Gastroesophageal sphincter (tissue), 4 donors: ENCODE measurements around the gene CENATAC. TPM values are rescaled to one million over a fixed set of nuclear protein-coding genes. Genes with fewer than 3 reads are reported as not detected.
"Not testable (repeated sequence)": the region's sequence is repeated elsewhere in the genome, so short reads cannot be mapped to it uniquely, and the experiment has no call there.

Source experiments
- ATAC-seq: fragments of 150-250 bp; one replicate; pipeline ENCODE4 v1.9.1; 2016; ENCODE audit warnings: mild to moderate bottlenecking, moderate library complexity
- H3K27ac ChIP-seq, 4 donors: fragments of 200-600 bp; sonication (generic) in 3 of 4; 1 replicate in 3 of 4; 2 replicates in 1 of 4; pipeline ENCODE4 v1.5.1; 2016 to 2019
- H3K27me3 ChIP-seq: fragments of 200-600 bp; sonication (generic); one replicate; pipeline ENCODE4 v1.5.1; 2019
- H3K36me3 ChIP-seq, 2 donors: fragments of 200-600 bp; sonication (generic); one replicate each; pipeline ENCODE4 v1.5.1; 2019; ENCODE audit warnings: control low read depth in 1 of 2
- H3K4me1 ChIP-seq, 3 donors: fragments of 200-600 bp; sonication (generic); 1 replicate in 2 of 3; 2 replicates in 1 of 3; pipeline ENCODE4 v1.5.1; 2016 to 2019; ENCODE audit warnings: control low read depth in 2 of 3
- H3K4me3 ChIP-seq, 2 donors: fragments of 200-600 bp; sonication (generic); one replicate each; pipeline ENCODE4 v1.5.1; 2019; ENCODE audit warnings: mild to moderate bottlenecking in 1 of 2, moderate library complexity in 1 of 2
- H3K9me3 ChIP-seq, 3 donors: fragments of 200-600 bp; sonication (generic); one replicate each; pipeline ENCODE4 v1.5.1; 2017 to 2019; ENCODE audit warnings: control low read depth in 2 of 3
- CTCF ChIP-seq, 4 experiments: fragments of 200-600 bp in 2 of 4; fragments of 450-650 bp in 2 of 4; sonication (generic) in 1 of 4; IDR thresholded peaks; one replicate each; pipeline ENCODE4 v1.5.1; 2017 to 2019; ENCODE audit warnings: antibody characterized with exemption in 4 of 4, mild to moderate bottlenecking in 2 of 4, moderate library complexity in 2 of 4
- EP300 ChIP-seq: sonication (generic); formaldehyde crosslinking; IDR thresholded peaks from one replicate; pipeline ENCODE4 v1.6.1; 2017; ENCODE audit warnings: antibody characterized with exemption, mild to moderate bottlenecking
- POLR2A ChIP-seq, 2 donors: fragments of 450-650 bp; IDR thresholded peaks; one replicate each; pipeline ENCODE4 v1.6.1; 2017; ENCODE audit warnings: antibody characterized with exemption in 2 of 2, mild to moderate bottlenecking in 2 of 2, moderate library complexity in 1 of 2
- POLR2AphosphoS5 ChIP-seq: sonication (generic); formaldehyde crosslinking; IDR thresholded peaks from one replicate; pipeline ENCODE4 v1.6.1; 2017; ENCODE audit warnings: antibody characterized with exemption
- WGBS, 2 donors: methylation state at CpG; one replicate each; pipeline ENCODE4 v1.1.5; 2018; ENCODE audit warnings: low coverage in 1 of 2; 5-methylcytosine and 5-hydroxymethylcytosine counted together
- total RNA-seq, 4 donors: library from RNA; depleted of rRNA; stranded (reverse); fragments of >200 nt; gene quantifications; one replicate each; pipeline ENCODE4 v1.1.0, GENCODE V29; 2016

The CENATAC gene
- 10 to 100 TPM in 3 of 4 donors, 1 to 10 TPM in 1; 5.8 to 90.3 (median 40.0) TPM for total RNA-seq

- H3K36me3 ChIP-seq = peaks cover 0 to 36% of the 10 kb centered on the region in 2 donors
- peak within 1 kb of the TSS; percentile 85 to 96 (median 94) for H3K27ac ChIP-seq
- peak within 1 kb of the TSS; percentile 78 to 91 for H3K4me3 ChIP-seq
- H3K4me1 ChIP-seq = peaks cover 0 to 46% (median 17%) of the 10 kb centered on the region in 3 donors
- H3K27me3 ChIP-seq = no peaks in the 10 kb centered on the region
- TF ChIP-seq EP300 (no peak), POLR2AphosphoS5 (peak; percentile 83), POLR2A (IDR thresholded peaks at IDR 0.05) (peak; percentile 73 to 81), CTCF (IDR thresholded peaks at IDR 0.05) (no peak)
- peak; percentile 99 for ATAC-seq
- WGBS, 2 donors = 3% methylated on average over 10 of the region's 54 CpGs; no CpG with 5 or more reads in 1 of the 2 donors
- no peaks in the 10 kb centered on the region for H3K9me3 ChIP-seq
These were observed at the start of gene CENATAC for GRCh38 chr11:118997627-118998387. Gene CENATAC, plus strand, starts transcription at chr11:118998138. Its CDS starts 60 bp downstream, at chr11:118998198.

- Histone ChIP-seq H3K36me3 (no peaks in the 10 kb centered on the region), H3K27me3 (peaks cover 15% of the 10 kb centered on the region), H3K4me1 (peaks cover 0 to 8% (median 0%) of the 10 kb centered on the region in 3 donors), H3K27ac (no peak overlapping the region), H3K9me3 (no peaks in the 10 kb centered on the region), H3K4me3 (no peak overlapping the region)
- 40% methylated on average over 3 of the region's 6 CpGs; no CpG with 5 or more reads in 1 of the 2 donors for whole genome bisulfite sequencing, 2 donors
- no peak for ATAC-seq
- TF ChIP-seq CTCF (IDR thresholded peaks at IDR 0.05) (no peak), EP300 (no peak), POLR2AphosphoS5 (no peak), POLR2A (IDR thresholded peaks at IDR 0.05) (no peak)
These were observed 44.7 kb upstream of the CENATAC start for GRCh38 chr11:118953265-118953664.

GRCh38 chr11:118953976-118954375 is 44.0 kb upstream of the CENATAC start:
- not testable (repeated sequence) for H3K27ac ChIP-seq, H3K36me3 ChIP-seq, H3K9me3 ChIP-seq, ATAC-seq, H3K4me1 ChIP-seq, H3K4me3 ChIP-seq
- peaks cover 15% of the 10 kb centered on the region for H3K27me3 ChIP-seq
- 40 to 80% methylated on average over 1 of the region's 6 CpGs for WGBS, 2 donors

GRCh38 chr11:118956094-118956846 is 41.7 kb upstream of the CENATAC start, which contains the start of gene UPK2:
Gene UPK2, plus strand, starts transcription at chr11:118956298. Its CDS starts 53 bp downstream, at chr11:118956351.
- peaks cover 0 to 8% (median 0%) of the 10 kb centered on the region in 3 donors for H3K4me1 ChIP-seq
- no peak within 1 kb of the TSS for H3K27ac ChIP-seq
- H3K36me3 ChIP-seq = no peaks in the 10 kb centered on the region
- peak; percentile 94 for ATAC-seq
- H3K4me3 ChIP-seq = no peak within 1 kb of the TSS
- no CpG with 5 or more reads among the region's 7 CpGs for WGBS, 2 donors
- H3K27me3 ChIP-seq = peaks cover 15% of the 10 kb centered on the region
- no peaks in the 10 kb centered on the region for H3K9me3 ChIP-seq
- no peak for TF ChIP-seq EP300
- TF ChIP-seq CTCF (IDR thresholded peaks at IDR 0.05) = peak in 3 of 4 experiments; percentile 98 to 99 (median 99)
- TF ChIP-seq POLR2AphosphoS5 = peak; percentile 39
- no peak for TF ChIP-seq POLR2A (IDR thresholded peaks at IDR 0.05)

GRCh38 chr11:118956847-118957469 is 41.0 kb upstream of the CENATAC start:
- H3K27me3 ChIP-seq = peaks cover 15% of the 10 kb centered on the region
- no peak for ATAC-seq
- H3K4me3 ChIP-seq = no peak overlapping the region
- TF ChIP-seq EP300 (no peak), POLR2A (IDR thresholded peaks at IDR 0.05) (no peak), CTCF (IDR thresholded peaks at IDR 0.05) (peak in 1 of 4 experiments; percentile 2), POLR2AphosphoS5 (no peak)
- no peaks in the 10 kb centered on the region for H3K36me3 ChIP-seq
- H3K4me1 ChIP-seq = peaks cover 0 to 8% (median 0%) of the 10 kb centered on the region in 3 donors
- WGBS, 2 donors = 22 to 53% methylated on average over 3 to 5 of the region's 14 CpGs
- H3K27ac ChIP-seq = no peak overlapping the region
- no peaks in the 10 kb centered on the region for H3K9me3 ChIP-seq
